Prostate gland (tissue), 2 donors: ENCODE results near the gene MRPL58. TPM values are rescaled to one million over a fixed set of nuclear protein-coding genes. Genes with fewer than 3 reads are reported as not detected.

Source experiments
- DNase-seq: peaks from one replicate; pipeline ENCODE4 v3.0.0-alpha.2; 2019; ENCODE audit warnings: low spot score
- H3K27ac ChIP-seq, 2 donors: fragments of 200-600 bp; sonication (generic); 2 replicates each; pipeline ENCODE4 v1.5.1; 2017 to 2019
- H3K27me3 ChIP-seq: fragments of 200-600 bp; sonication (generic); replicated peaks from 2 replicates; pipeline ENCODE4 v1.5.1; 2019; ENCODE audit not compliant: insufficient read depth
- H3K36me3 ChIP-seq, 2 donors: fragments of 200-600 bp; sonication (generic); 1 replicate in 1 of 2; 2 replicates in 1 of 2; pipeline versions ENCODE4 v1.5.1 to v1.8.1; 2017 to 2019
- H3K4me1 ChIP-seq: fragments of 200-600 bp; sonication (generic); replicated peaks from 2 replicates; pipeline ENCODE4 v1.5.1; 2019
- H3K4me3 ChIP-seq, 2 donors: fragments of 200-600 bp; sonication (generic); 2 replicates each; pipeline ENCODE4 v1.5.1; 2017 to 2019
- H3K9me3 ChIP-seq: fragments of 200-600 bp; sonication (generic); 2 replicates; pipeline ENCODE4 v1.5.1; 2017
- CTCF ChIP-seq, 4 experiments: fragments of 200-600 bp in 2 of 4; fragments of 450-650 bp in 2 of 4; sonication (generic) in 2 of 4; IDR thresholded peaks; 1 replicate in 3 of 4; 2 replicates in 1 of 4; pipeline ENCODE4 v1.5.1; 2016 to 2019; ENCODE audit warnings: antibody characterized with exemption in 4 of 4, mild to moderate bottlenecking in 2 of 4, moderate library complexity in 2 of 4
- POLR2A ChIP-seq: fragments of 450-650 bp; IDR thresholded peaks from one replicate; pipeline ENCODE4 v1.6.1; 2016; ENCODE audit warnings: antibody characterized with exemption, mild to moderate bottlenecking
- POLR2AphosphoS5 ChIP-seq: sonication (generic); formaldehyde crosslinking; IDR thresholded peaks from one replicate; pipeline ENCODE4 v1.6.1; 2017; ENCODE audit warnings: antibody characterized with exemption
- WGBS: methylation state at CpG from one replicate; pipeline ENCODE4 v1.1.5; 2018; 5-methylcytosine and 5-hydroxymethylcytosine counted together
- intact Hi-C: fragments of 100-400 bp; cut with DNase I; formaldehyde crosslinking; loops from one replicate; pipeline ENCODE4 v1.14.2; 2022
- total RNA-seq, 2 donors: library from RNA; depleted of rRNA; stranded (reverse); fragments of >200 nt; gene quantifications; one replicate each; pipeline ENCODE4 v1.1.0, GENCODE V29; 2016

Gene MRPL58
- total RNA-seq, 2 donors from 2014 or later, result 28.4 to 73.8 TPM

- H3K27ac ChIP-seq, result no peak overlapping the region
- 88% methylated on average over 18 of the region's 18 CpGs for WGBS
- peaks cover 6 to 15% of the 10 kb centered on the region in 2 donors for H3K36me3 ChIP-seq
- H3K4me1 ChIP-seq, result no peaks in the 10 kb centered on the region
- intact Hi-C loops, result no loop called here
- no peak for DNase-seq
- no peaks in the 10 kb centered on the region for H3K9me3 ChIP-seq
- H3K27me3 ChIP-seq, result no peaks in the 10 kb centered on the region
- TF ChIP-seq CTCF (IDR thresholded peaks at IDR 0.05), result no peak
- TF ChIP-seq POLR2AphosphoS5, result no peak
- TF ChIP-seq POLR2A, result no peak
- H3K4me3 ChIP-seq, result no peak overlapping the region
Observed at GRCh38 chr17:75064867-75065561, 52.5 kb downstream of the MRPL58 start.

GRCh38 chr17:75065562-75066151 is 53.2 kb downstream of the MRPL58 start:
- Histone ChIP-seq H3K4me1 (no peaks in the 10 kb centered on the region), H3K4me3 (no peak overlapping the region), H3K9me3 (no peaks in the 10 kb centered on the region), H3K27ac (no peak overlapping the region), H3K36me3 (peaks cover 6 to 15% of the 10 kb centered on the region in 2 donors), H3K27me3 (no peaks in the 10 kb centered on the region)
- intact Hi-C loops, result no loop called here
- DNase-seq, result no peak
- no peak for TF ChIP-seq POLR2AphosphoS5
- no peak for TF ChIP-seq POLR2A
- TF ChIP-seq CTCF (IDR thresholded peaks at IDR 0.05), result no peak
- 73% methylated on average over 6 of the region's 6 CpGs for WGBS

GRCh38 chr17:75067856-75068255 is 55.4 kb downstream of the MRPL58 start:
- Histone ChIP-seq H3K36me3 (peaks cover 6 to 11% of the 10 kb centered on the region in 2 donors), H3K4me1 (no peaks in the 10 kb centered on the region), H3K4me3 (no peak overlapping the region), H3K27ac (no peak overlapping the region), H3K9me3 (no peaks in the 10 kb centered on the region), H3K27me3 (no peaks in the 10 kb centered on the region)
- 51% methylated on average over 4 of the region's 4 CpGs for WGBS
- DNase-seq, result no peak
- intact Hi-C loops, result no loop called here
- TF ChIP-seq POLR2A (no peak), CTCF (IDR thresholded peaks at IDR 0.05) (no peak), POLR2AphosphoS5 (no peak)

GRCh38 chr17:75068750-75069149 is 56.3 kb downstream of the MRPL58 start:
- WGBS, result 81% methylated on average over 8 of the region's 8 CpGs
- no peaks in the 10 kb centered on the region for H3K4me1 ChIP-seq
- H3K27ac ChIP-seq, result no peak overlapping the region
- no peaks in the 10 kb centered on the region for H3K9me3 ChIP-seq
- H3K36me3 ChIP-seq, result peaks cover 0 to 3% of the 10 kb centered on the region in 2 donors
- TF ChIP-seq CTCF (IDR thresholded peaks at IDR 0.05) (no peak), POLR2A (no peak), POLR2AphosphoS5 (no peak)
- no peaks in the 10 kb centered on the region for H3K27me3 ChIP-seq
- H3K4me3 ChIP-seq, result no peak overlapping the region
- DNase-seq, result no peak
- intact Hi-C loops, result no loop called here

GRCh38 chr17:75069783-75070182 is 57.3 kb downstream of the MRPL58 start:
- intact Hi-C loops, result loop anchor here (5.0 kb wide), 1 partner anchor 43 kb away; no protein-coding TSS in a partner anchor
- DNase-seq, result peak; percentile 31

More at GRCh38 chr17:75069783-75070182, 57.3 kb downstream of the MRPL58 start:
- TF ChIP-seq POLR2A (no peak), CTCF (IDR thresholded peaks at IDR 0.05) (peak in 2 of 4 experiments; percentile 39 to 59)
- WGBS, result 83% methylated on average over 2 of the region's 2 CpGs
- Histone ChIP-seq H3K27me3 (no peaks in the 10 kb centered on the region), H3K4me3 (no peak overlapping the region), H3K27ac (no peak overlapping the region), H3K36me3 (no peaks in the 10 kb centered on the region), H3K4me1 (no peaks in the 10 kb centered on the region), H3K9me3 (no peaks in the 10 kb centered on the region)
